Measurements from ENCODE around the gene FOXP2.
"Not testable (repeated sequence)": the region's sequence is repeated elsewhere in the genome, so short reads cannot be mapped to it uniquely, and the experiment has no call there.

FOXP2 gene

GRCh38 chr7:114606100-114606499 lies 191.5 kb downstream of the FOXP2 start:
- DNase-seq, result no peak

DNA sequence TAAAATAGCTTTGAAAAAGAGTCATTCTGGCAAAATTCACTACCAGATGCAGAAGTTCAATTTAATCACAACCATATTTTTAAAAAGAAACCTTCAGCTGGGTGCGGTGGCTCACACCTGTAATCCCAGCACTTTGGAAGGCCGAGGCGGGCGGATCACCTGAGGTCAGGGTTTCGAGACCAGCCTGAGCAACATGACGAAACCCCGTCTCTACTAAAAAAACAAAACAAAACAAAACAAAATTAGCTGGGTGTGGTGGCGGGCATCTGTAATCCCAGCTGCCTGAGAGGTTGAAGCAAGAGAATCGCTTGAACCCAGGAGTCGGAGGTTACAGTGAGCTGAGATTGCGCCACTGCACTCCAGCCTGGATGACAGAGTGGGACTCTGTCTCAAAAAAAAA lies 194.2 kb downstream of the FOXP2 start:
- DNase-seq, result not testable (repeated sequence)

GRCh38 chr7:114620208-114620607 lies 205.6 kb downstream of the FOXP2 start:
- DNase-seq, result no peak

- no peak for DNase-seq
These were observed 207.6 kb downstream of the FOXP2 start for GRCh38 chr7:114622221-114622620.

- no peak for DNase-seq
These were observed 208.5 kb downstream of the FOXP2 start for GRCh38 chr7:114623146-114623545.

DNA sequence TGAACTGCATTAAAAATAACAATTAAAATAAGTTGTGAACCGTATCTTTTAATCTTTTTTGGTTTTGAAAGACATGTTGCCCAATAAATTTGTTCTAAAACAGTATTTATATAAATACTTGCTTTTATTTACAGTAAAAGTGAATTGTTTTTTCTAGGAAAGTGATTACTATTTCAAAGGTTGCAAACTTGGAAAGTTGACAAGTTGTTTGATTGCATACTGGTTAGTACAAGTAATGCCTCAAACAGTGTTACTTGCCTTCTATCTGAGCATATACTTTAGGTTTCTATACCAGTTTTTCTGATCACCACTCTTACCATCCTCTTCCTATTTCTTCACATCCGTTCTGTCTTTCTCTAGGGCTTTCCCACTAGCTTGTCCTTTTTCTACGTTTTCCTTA lies 212.6 kb downstream of the FOXP2 start:
- DNase-seq, result no peak

DNA sequence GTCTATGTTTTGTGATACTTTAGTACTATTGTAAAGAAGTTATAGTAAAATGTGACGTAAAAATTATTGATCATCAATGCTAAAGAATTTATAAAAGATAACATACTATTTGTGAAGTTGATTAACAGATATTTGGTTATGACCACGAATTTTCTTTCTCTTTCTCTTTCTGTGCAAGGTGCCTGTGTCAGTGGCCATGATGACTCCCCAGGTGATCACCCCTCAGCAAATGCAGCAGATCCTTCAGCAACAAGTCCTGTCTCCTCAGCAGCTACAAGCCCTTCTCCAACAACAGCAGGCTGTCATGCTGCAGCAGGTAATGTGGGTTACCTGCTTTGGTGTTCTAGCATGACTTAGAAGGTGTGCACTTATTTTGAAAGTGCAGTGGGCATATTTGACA lies 213.7 kb downstream of the FOXP2 start:
- DNase-seq, result no peak

- no peak for DNase-seq
These were observed 215.1 kb downstream of the FOXP2 start for GRCh38 chr7:114629762-114630161.

GRCh38 chr7:114630201-114630990 lies 215.8 kb downstream of the FOXP2 start:
- DNase-seq, result no peak

DNA sequence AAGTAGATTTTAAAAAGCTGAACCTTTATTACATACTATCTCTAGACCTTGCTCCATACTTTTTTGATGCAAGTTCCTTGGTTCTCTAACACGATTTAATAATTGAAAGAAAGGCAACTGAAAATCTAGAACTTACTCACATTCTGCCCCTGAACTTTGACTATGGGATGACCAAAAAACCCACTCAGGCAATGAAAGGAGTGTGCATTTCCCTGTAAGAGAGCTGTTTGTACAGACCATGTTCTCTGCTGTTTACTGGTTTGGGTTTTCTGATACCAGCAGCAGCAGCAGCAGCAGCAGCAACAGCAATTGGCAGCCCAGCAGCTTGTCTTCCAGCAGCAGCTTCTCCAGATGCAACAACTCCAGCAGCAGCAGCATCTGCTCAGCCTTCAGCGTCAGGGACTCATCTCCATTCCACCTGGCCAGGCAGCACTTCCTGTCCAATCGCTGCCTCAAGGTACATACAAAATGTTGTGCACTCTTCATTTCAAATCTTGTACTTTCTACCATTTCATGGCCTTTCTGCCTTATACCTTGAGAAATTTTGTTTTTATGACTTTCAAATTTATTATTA lies 216.7 kb downstream of the FOXP2 start:
- DNase-seq, result no peak

DNA sequence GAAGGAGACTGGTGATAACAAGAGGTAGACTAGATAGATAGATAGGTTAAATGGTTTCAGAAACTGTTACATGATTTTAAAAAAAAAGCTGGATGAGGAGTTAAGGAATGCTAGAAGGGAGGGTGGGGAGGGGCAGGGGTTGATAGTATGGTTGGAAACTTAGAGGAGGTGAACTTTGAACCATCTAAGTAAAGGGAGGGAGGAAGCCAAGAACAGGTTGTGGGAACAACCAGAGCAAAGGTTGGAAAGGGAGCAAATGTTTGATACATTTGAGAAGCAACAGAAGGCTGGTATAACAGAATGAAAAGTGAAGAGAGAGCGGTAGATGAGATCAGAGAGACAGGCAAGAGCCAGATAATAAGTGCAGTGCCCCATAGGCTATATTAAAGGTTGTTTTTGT lies 224.8 kb downstream of the FOXP2 start:
- DNase-seq, result no peak

DNA sequence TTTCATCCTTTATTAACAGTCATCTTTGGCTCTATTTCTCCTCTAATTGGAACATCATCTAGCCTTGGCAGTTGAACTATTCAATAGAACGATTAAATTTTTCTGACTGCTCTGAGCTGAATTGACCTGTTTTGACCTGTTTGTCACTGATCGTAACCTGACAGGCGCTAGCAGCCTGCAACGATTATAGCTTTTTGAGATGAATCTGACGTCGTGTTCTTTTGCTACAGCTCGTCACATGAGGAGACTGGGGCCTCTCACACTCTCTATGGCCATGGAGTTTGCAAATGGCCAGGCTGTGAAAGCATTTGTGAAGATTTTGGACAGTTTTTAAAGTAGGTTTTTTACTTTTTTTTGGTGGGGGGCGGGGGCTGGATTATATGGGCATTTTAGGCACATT lies 229.8 kb downstream of the FOXP2 start:
- DNase-seq, result no peak

GRCh38 chr7:114645451-114645850 lies 230.8 kb downstream of the FOXP2 start:
- no peak for DNase-seq

DNA sequence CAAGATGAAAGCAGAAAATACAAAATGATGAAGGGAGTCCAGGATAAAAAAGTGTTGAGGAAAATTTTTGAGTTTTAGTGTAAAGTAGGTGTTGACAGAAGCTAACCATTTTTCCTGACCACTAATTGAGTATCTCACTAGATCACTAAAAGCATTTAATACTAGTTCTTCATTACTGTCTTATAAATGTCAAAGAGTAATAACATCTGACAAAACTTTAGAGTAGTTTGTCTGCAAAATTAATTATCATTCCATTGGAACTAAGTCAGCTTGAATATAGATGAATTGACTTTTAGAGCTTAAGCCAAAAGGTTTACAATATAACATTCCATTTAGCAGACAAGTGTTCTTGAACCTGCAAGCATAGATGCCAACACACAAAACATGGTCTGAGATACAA lies 232.9 kb downstream of the FOXP2 start:
- no peak for DNase-seq

GRCh38 chr7:114648117-114648516 lies 233.5 kb downstream of the FOXP2 start:
- DNase-seq, result no peak

DNA sequence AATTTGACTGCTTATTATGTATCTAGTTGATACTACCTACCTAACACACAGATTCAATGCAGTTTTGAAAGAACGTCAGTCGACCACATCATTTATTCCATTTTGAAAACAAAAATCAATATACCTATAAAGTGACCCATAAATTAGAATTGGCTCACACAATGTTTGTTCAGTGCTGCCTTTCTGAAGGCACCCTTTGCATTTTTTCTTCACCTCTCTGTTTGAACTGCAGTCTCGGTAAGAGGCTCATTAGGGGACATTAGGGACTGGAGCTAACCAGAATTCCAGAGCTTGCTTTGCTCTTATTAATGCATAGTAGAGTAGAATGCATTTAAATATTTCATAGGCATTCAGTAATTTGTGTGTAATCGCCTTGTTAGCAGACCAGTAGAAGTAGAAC lies 234.1 kb downstream of the FOXP2 start:
- no peak for DNase-seq

DNA sequence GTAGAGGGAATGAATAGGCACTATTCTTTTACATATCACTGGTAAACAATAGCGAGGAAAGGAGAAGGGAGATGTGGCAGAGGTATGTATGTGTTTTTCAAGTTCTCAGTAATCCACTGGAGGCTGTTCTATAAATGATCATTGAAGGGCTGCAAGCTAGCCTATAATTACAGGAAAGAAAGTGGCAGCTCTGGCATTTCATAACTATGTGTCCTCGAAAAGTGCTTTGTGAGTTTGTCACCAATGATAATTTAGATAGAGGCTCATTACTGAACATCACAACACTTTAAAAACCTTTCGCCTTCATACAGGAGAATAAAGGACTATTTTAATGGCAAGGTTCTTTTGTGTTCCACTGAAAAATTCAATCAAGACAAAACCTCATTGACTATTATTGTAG lies 235.1 kb downstream of the FOXP2 start:
- no peak for DNase-seq

GRCh38 chr7:114650491-114650890 lies 235.9 kb downstream of the FOXP2 start:
- DNase-seq, result no peak

DNA sequence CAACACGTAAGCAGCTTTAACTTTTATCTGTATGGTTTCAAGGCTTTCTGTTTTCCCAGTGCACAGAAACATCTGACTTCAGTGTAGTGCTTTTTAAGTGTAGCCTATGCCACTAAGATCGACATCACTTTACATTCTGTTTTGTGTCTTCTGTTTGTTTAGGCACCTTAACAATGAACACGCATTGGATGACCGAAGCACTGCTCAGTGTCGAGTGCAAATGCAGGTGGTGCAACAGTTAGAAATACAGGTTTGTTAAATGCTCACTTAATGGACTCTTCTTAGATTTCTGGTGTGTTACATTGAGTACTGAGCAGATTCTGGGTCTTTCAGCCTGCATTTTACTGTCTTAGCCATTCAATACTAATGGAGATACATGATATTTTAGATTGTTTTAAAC lies 237.4 kb downstream of the FOXP2 start:
- no peak for DNase-seq

- DNase-seq, result no peak
These were observed 238.9 kb downstream of the FOXP2 start for GRCh38 chr7:114653364-114654088.

GRCh38 chr7:114656466-114656865 lies 241.9 kb downstream of the FOXP2 start:
- DNase-seq, result no peak

DNA sequence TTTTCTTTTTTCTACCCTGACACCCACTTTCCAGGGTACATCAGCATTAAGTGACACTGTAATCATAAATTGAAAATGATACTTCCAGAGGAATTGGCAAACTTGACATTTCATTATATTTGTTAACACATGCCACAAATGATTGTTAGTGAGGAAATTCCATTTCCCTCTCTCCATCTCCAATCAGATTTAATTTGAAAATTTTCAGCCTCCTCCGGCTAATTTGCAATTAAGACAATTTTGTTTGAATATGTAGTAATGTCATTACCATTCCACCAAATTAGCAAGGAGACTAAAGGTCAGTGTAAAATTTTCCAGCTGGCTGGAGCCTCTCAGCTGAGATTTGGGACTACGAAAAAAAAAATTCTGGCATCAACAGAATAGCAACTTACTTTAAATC lies 242.7 kb downstream of the FOXP2 start:
- no peak for DNase-seq

GRCh38 chr7:114658216-114658615 lies 243.6 kb downstream of the FOXP2 start:
- no peak for DNase-seq

- DNase-seq, result no peak
These were observed 245.0 kb downstream of the FOXP2 start for GRCh38 chr7:114659409-114660125.
